ENCODE measurements around the gene USP54. TPM values are rescaled to one million over a fixed set of nuclear protein-coding genes. Genes with fewer than 3 reads are reported as not detected.
A peak's percentile ranks its signal among the peaks of the same experiment; 100 is the strongest.
"Not testable (repeated sequence)": the region's sequence is repeated elsewhere in the genome, so short reads cannot be mapped to it uniquely, and the experiment has no call there.

Gene USP54
- total RNA-seq, 3 donors from 2014 or later: 97.0 to 149 (median 109) TPM

GRCh38 chr10:73584737-73585136 lies 6.4 kb downstream of the USP54 start:
- DNase-seq (no peak), ATAC-seq (no peak)
- intact Hi-C loops (cut with DNase I, micrococcal nuclease): no loop called here
- Histone ChIP-seq H3K4me3 (no peak overlapping the region), H3K4me1 (ENCODE audit: low read depth) (peaks cover 23% of the 10 kb centered on the region), H3K36me3 (ENCODE audit: low read depth) (no peaks in the 10 kb centered on the region), H3K9me3 (no peaks in the 10 kb centered on the region)
- no peak for TF ChIP-seq CTCF (IDR thresholded peaks at IDR 0.05)

- H3K36me3 ChIP-seq (ENCODE audit: low read depth): no peaks in the 10 kb centered on the region
- ATAC-seq: no peak
- intact Hi-C loops (cut with DNase I, micrococcal nuclease): no loop called here
These were observed 9.2 kb downstream of the USP54 start for GRCh38 chr10:73581918-73582317.

GRCh38 chr10:73578927-73579326 lies 12.2 kb downstream of the USP54 start:
- ATAC-seq; DNase-seq; intact Hi-C loops (cut with DNase I, micrococcal nuclease); H3K36me3 ChIP-seq (ENCODE audit: low read depth); H3K4me3 ChIP-seq; H3K9me3 ChIP-seq: not testable (repeated sequence)
- H3K4me1 ChIP-seq (ENCODE audit: low read depth): peaks cover 22% of the 10 kb centered on the region

More at GRCh38 chr10:73581918-73582317, 9.2 kb downstream of the USP54 start:
- H3K4me3 ChIP-seq: no peak overlapping the region
- H3K4me1 ChIP-seq (ENCODE audit: low read depth): peaks cover 22% of the 10 kb centered on the region
- H3K9me3 ChIP-seq: no peaks in the 10 kb centered on the region
- DNase-seq: no peak
- no peak for TF ChIP-seq CTCF (IDR thresholded peaks at IDR 0.05)

- intact Hi-C loops (cut with DNase I, micrococcal nuclease): no loop called here
- H3K4me3 ChIP-seq: no peak overlapping the region
- no peaks in the 10 kb centered on the region for H3K36me3 ChIP-seq (ENCODE audit: low read depth)
- peaks cover 22% of the 10 kb centered on the region for H3K4me1 ChIP-seq (ENCODE audit: low read depth)
- no peak for TF ChIP-seq CTCF (IDR thresholded peaks at IDR 0.05)
- H3K9me3 ChIP-seq: no peaks in the 10 kb centered on the region
- ATAC-seq (peak; percentile 65), DNase-seq (peak in 2 of 3 donors; percentile 29 to 45)
These were observed 13.4 kb downstream of the USP54 start for GRCh38 chr10:73577788-73578187.

- DNase-seq (no peak), ATAC-seq (no peak)
- TF ChIP-seq CTCF (IDR thresholded peaks at IDR 0.05): no peak
- no peaks in the 10 kb centered on the region for H3K9me3 ChIP-seq
- intact Hi-C loops (cut with DNase I, micrococcal nuclease): no loop called here
- H3K4me1 ChIP-seq (ENCODE audit: low read depth): peaks cover 22% of the 10 kb centered on the region
- no peaks in the 10 kb centered on the region for H3K36me3 ChIP-seq (ENCODE audit: low read depth)
- no peak overlapping the region for H3K4me3 ChIP-seq
These were observed 14.1 kb downstream of the USP54 start for GRCh38 chr10:73576890-73577591.

GRCh38 chr10:73576178-73576889 lies 14.8 kb downstream of the USP54 start:
- TF ChIP-seq CTCF (IDR thresholded peaks at IDR 0.05): no peak

GRCh38 chr10:73567025-73567424 lies 24.1 kb downstream of the USP54 start:
- H3K36me3 ChIP-seq (ENCODE audit: low read depth); ATAC-seq; intact Hi-C loops (cut with DNase I, micrococcal nuclease); H3K4me3 ChIP-seq; H3K4me1 ChIP-seq (ENCODE audit: low read depth); H3K9me3 ChIP-seq; DNase-seq: not testable (repeated sequence)

More at GRCh38 chr10:73576178-73576889, 14.8 kb downstream of the USP54 start:
- no peaks in the 10 kb centered on the region for H3K9me3 ChIP-seq
- no peak overlapping the region for H3K4me3 ChIP-seq
- peak in 1 of 3 donors; percentile 65 for DNase-seq
- intact Hi-C loops (cut with DNase I, micrococcal nuclease): no loop called here
- peaks cover 22% of the 10 kb centered on the region for H3K4me1 ChIP-seq (ENCODE audit: low read depth)
- peak; percentile 84 for ATAC-seq
- no peaks in the 10 kb centered on the region for H3K36me3 ChIP-seq (ENCODE audit: low read depth)
